ENCODE measurements around the gene STON1. TPM values are rescaled to one million over a fixed set of nuclear protein-coding genes. Genes with fewer than 3 reads are reported as not detected.
"Not testable (repeated sequence)": the region's sequence is repeated elsewhere in the genome, so short reads cannot be mapped to it uniquely, and the experiment has no call there.

STON1 gene
- total RNA-seq, 2 donors from 2014 or later = 15.0 to 19.5 TPM

DNA sequence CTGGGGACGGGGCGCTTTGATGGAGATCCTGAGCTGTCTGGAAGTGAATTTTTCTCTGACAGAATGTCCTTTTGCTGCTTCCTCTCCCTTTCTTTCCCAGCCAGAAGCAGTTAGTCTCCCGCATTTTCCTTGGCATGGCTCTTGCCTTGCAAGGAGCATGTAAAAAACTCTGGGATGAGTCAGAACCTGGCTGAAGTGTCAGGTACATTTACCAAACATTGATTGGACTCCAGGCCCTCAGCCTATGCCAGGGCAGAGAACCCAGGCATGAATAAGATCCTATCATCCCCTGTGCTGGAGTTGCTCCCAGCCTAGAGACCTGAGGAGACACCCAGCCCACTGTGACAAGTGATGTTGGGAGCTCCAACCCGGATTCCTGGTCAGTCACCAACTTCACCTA, 21.6 kb downstream of the STON1 start:
- H3K9me3 Mint-ChIP-seq = peaks cover 3% of the 10 kb centered on the region
- Histone ChIP-seq H3K4me1 (ENCODE audit: control insufficient read depth, insufficient read depth, low read length) (peaks cover 7% of the 10 kb centered on the region), H3K36me3 (ENCODE audit: control insufficient read depth, insufficient read depth, low read length) (no peaks in the 10 kb centered on the region), H3K27me3 (ENCODE audit: control insufficient read depth, insufficient read depth, low read length, poor library complexity, severe bottlenecking) (no peaks in the 10 kb centered on the region), H3K27ac (ENCODE audit: low read depth, low read length) (no peak overlapping the region), H3K9ac (ENCODE audit: extremely low read depth, low read length, poor library complexity, severe bottlenecking) (no peak overlapping the region), H3K4me3 (ENCODE audit: low read length) (no peak overlapping the region), H3K9me3 (ENCODE audit: control insufficient read depth, low read length) (no peaks in the 10 kb centered on the region)
- no peak overlapping the region for H3K27ac Mint-ChIP-seq
- H3K27me3 Mint-ChIP-seq (ENCODE audit: insufficient read depth) = no peaks in the 10 kb centered on the region
- H3K4me3 Mint-ChIP-seq = no peak overlapping the region
- peaks cover 3% of the 10 kb centered on the region for H3K36me3 Mint-ChIP-seq (ENCODE audit: low read depth)
- WGBS, 2 experiments (ENCODE audit: insufficient coverage in 1 of 2, insufficient read length in 1 of 2) = 93 to 100% methylated on average over 3 to 4 of the region's 4 CpGs
- no peak for DNase-seq
- TF ChIP-seq, protein P1, sequence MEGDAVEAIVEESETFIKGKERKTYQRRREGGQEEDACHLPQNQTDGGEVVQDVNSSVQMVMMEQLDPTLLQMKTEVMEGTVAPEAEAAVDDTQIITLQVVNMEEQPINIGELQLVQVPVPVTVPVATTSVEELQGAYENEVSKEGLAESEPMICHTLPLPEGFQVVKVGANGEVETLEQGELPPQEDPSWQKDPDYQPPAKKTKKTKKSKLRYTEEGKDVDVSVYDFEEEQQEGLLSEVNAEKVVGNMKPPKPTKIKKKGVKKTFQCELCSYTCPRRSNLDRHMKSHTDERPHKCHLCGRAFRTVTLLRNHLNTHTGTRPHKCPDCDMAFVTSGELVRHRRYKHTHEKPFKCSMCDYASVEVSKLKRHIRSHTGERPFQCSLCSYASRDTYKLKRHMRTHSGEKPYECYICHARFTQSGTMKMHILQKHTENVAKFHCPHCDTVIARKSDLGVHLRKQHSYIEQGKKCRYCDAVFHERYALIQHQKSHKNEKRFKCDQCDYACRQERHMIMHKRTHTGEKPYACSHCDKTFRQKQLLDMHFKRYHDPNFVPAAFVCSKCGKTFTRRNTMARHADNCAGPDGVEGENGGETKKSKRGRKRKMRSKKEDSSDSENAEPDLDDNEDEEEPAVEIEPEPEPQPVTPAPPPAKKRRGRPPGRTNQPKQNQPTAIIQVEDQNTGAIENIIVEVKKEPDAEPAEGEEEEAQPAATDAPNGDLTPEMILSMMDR (conservative IDR thresholded peaks at IDR 0.05) = no peak
- peaks cover 13% of the 10 kb centered on the region for H3K4me1 Mint-ChIP-seq

DNA sequence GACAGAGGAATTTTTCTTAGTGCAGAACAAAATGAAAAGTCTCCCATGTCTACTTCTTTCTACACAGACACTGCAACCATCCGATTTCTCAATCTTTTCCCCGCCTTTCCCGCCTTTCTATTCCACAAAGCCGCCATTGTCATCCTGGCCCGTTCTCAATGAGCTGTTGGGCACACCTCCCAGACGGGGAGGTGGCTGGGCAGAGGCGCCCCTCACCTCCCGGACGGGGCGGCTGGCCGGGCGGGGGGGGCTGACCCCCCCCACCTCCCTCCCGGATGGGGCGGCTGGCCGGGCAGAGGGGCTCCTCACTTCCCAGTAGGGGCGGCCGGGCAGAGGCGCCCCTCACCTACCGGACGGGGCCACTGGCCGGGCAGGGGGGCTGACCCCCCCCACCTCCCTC, 25.1 kb downstream of the STON1 start:
- 90% methylated on average over 8 of the region's 21 CpGs; no CpG with 5 or more reads in 1 of the 2 experiments for WGBS, 2 experiments (ENCODE audit: insufficient coverage in 1 of 2, insufficient read length in 1 of 2)
- not testable (repeated sequence) for H3K4me3 ChIP-seq (ENCODE audit: low read length); H3K27ac ChIP-seq (ENCODE audit: low read depth, low read length); H3K36me3 ChIP-seq (ENCODE audit: control insufficient read depth, insufficient read depth, low read length); H3K27me3 ChIP-seq (ENCODE audit: control insufficient read depth, insufficient read depth, low read length, poor library complexity, severe bottlenecking); H3K4me3 Mint-ChIP-seq; H3K4me1 Mint-ChIP-seq; H3K4me1 ChIP-seq (ENCODE audit: control insufficient read depth, insufficient read depth, low read length); H3K9me3 ChIP-seq (ENCODE audit: control insufficient read depth, low read length); H3K27me3 Mint-ChIP-seq (ENCODE audit: insufficient read depth); H3K36me3 Mint-ChIP-seq (ENCODE audit: low read depth); H3K27ac Mint-ChIP-seq; DNase-seq; H3K9ac ChIP-seq (ENCODE audit: extremely low read depth, low read length, poor library complexity, severe bottlenecking)
- peaks cover 16% of the 10 kb centered on the region for H3K9me3 Mint-ChIP-seq

DNA sequence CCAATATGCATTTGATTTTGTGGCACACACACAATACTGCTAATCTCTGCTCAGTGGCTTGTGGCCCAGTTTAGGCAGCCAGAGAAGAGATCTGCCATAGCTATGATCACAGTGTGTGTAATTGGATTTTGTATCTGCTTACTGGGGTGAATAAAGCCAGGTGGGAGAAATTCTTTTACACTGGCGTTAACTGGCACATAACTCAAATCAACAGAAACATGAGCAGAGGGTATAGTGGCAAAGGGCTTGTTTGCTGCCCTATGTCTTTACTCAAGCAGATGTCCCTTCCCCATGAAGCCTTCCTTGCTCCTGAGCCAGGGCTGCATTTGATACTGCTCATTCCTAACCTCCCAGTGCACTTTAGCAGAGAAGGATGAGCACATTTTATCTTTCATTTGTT, 28.5 kb downstream of the STON1 start:
- no peak for DNase-seq

More for the DNA sequence above, 28.5 kb downstream of the STON1 start:
- Histone ChIP-seq H3K36me3 (ENCODE audit: control insufficient read depth, insufficient read depth, low read length) (no peaks in the 10 kb centered on the region), H3K27me3 (ENCODE audit: control insufficient read depth, insufficient read depth, low read length, poor library complexity, severe bottlenecking) (no peaks in the 10 kb centered on the region), H3K4me3 (ENCODE audit: low read length) (no peak overlapping the region), H3K9me3 (ENCODE audit: control insufficient read depth, low read length) (no peaks in the 10 kb centered on the region), H3K9ac (ENCODE audit: extremely low read depth, low read length, poor library complexity, severe bottlenecking) (no peak overlapping the region), H3K4me1 (ENCODE audit: control insufficient read depth, insufficient read depth, low read length) (no peaks in the 10 kb centered on the region), H3K27ac (ENCODE audit: low read depth, low read length) (no peak overlapping the region)
- Mint-ChIP-seq H3K4me3 (no peak overlapping the region), H3K9me3 (peaks cover 16% of the 10 kb centered on the region), H3K27me3 (ENCODE audit: insufficient read depth) (no peaks in the 10 kb centered on the region), H3K27ac (no peak overlapping the region), H3K36me3 (ENCODE audit: low read depth) (no peaks in the 10 kb centered on the region), H3K4me1 (peaks cover 11% of the 10 kb centered on the region)
- TF ChIP-seq, protein P1 (conservative IDR thresholded peaks at IDR 0.05) = no peak
- WGBS, 2 experiments (ENCODE audit: insufficient coverage in 1 of 2, insufficient read length in 1 of 2) = 83 to 100% methylated on average over 1 of the region's 1 CpG
